Measurements from ENCODE around the gene CTNNAL1. TPM values are rescaled to one million over a fixed set of nuclear protein-coding genes. Genes with fewer than 3 reads are reported as not detected.

The CTNNAL1 gene
- polyA plus RNA-seq, 1 of the 3 experiments (the other 2 are of a cell fraction): 32.8 TPM

DNA sequence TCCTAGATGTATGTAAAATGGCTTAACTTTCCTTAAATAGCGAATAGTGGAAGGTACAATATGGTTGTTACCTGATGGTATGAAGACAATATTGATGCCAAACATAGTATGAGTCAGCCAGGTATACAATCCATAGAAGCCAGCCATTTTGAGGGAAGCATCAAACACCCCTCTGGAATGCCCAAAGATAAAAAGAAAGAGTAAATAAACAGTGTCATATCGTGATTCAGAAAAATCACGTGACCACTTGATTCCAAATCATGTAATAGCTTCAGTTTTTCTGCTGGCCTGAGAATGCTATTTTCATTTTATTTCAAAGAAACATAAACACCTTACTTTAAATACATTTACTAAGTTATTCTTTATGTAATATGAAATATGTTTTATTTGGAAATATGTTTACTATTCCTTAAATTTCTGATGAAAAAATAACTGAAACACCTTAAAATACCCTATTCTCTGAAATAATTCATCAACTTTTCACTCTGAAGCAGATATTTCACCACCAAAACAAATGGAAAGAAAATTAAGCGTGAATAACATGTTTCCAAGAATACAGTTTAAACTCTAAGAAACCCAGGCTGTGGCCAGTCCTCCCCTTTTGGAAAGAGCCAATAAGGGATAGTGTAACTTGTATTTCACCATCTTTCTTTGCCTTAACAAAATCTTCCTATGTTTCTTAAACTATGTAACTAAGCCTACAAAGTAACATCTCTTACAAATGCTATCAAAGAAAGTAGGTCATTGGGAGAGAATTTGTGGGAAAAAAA lies 24.8 kb upstream of the CTNNAL1 start:
- 90% methylated on average over 4 of the region's 4 CpGs for WGBS (ENCODE audit: low lambda C conversion rate)
- CTCF ChIA-PET: interaction anchor here (0.6 kb wide), 1 partner anchor 78 kb away, joined by 3 read pairs; no protein-coding TSS in a partner anchor
- H3K9me2 ChIP-seq: no peaks in the 10 kb centered on the region
- no peaks in the 10 kb centered on the region for H4K20me1 ChIP-seq (ENCODE audit: insufficient read depth)
- H3K79me2 ChIP-seq (ENCODE audit: insufficient read depth): peaks cover 30% of the 10 kb centered on the region; the same call in 1 of the 2 replicates
- no peak overlapping the region for H2AFZ ChIP-seq (ENCODE audit: low read depth)
- H3K4me2 ChIP-seq: no peak overlapping the region
- no peak for DNase-seq
- no peaks in the 10 kb centered on the region for H3K27me3 ChIP-seq (ENCODE audit: insufficient read depth)
- POLR2A ChIA-PET: no interaction called here
- peaks cover 0 to 26% of the 10 kb centered on the region in 2 experiments; a peak in 3 of 4 replicates for H3K4me1 ChIP-seq (ENCODE audit: control insufficient read depth in 1 of 2, insufficient read depth in 2 of 2, low read depth in 1 of 2, low read length in 1 of 2)
- H3K9me3 ChIP-seq: no peaks in the 10 kb centered on the region
- peaks cover 26 to 58% of the 10 kb centered on the region in 2 experiments for H3K36me3 ChIP-seq (replicated peaks in 1 of 2; ENCODE audit: control insufficient read depth in 1 of 2, insufficient read depth in 2 of 2, low read length in 1 of 2)
- H3F3A ChIP-seq (replicated peaks; ENCODE audit: insufficient read depth): peaks cover 29% of the 10 kb centered on the region
- no peak overlapping the region for H3K4me3 ChIP-seq (ENCODE audit: low read depth in 2 of 2, low read length in 1 of 2)
- no peak overlapping the region for H3K9ac ChIP-seq
- H3K27ac ChIP-seq (ENCODE audit: low read depth in 2 of 2, low read length in 1 of 2): peak overlapping the region in 1 of 2 experiments; percentile 82; a peak in 2 of 4 replicates
- TF ChIP-seq RXRA (IDR thresholded peaks at IDR 0.05; ENCODE audit: borderline replicate concordance, low read depth) (no peak), MEF2A (IDR thresholded peaks at IDR 0.05; ENCODE audit: borderline replicate concordance, low read depth) (no peak), RFX5 (IDR thresholded peaks at IDR 0.05; ENCODE audit: low read length) (no peak), GATA2 (CRISPR knock-in tag; IDR thresholded peaks at IDR 0.05) (no peak), SMC3 (IDR thresholded peaks at IDR 0.05; ENCODE audit: low read depth, low read length) (no peak), CHD2 (IDR thresholded peaks at IDR 0.05; ENCODE audit: low read length, partially characterized antibody) (no peak), ELF1 (IDR thresholded peaks at IDR 0.05) (no peak), RCOR1 (IDR thresholded peaks at IDR 0.05; ENCODE audit: low read length) (no peak), EP300 (IDR thresholded peaks at IDR 0.05; ENCODE audit: borderline replicate concordance in 1 of 2, low read depth in 1 of 2, low read length in 1 of 2) (no peak), EZH2phosphoT487 (IDR thresholded peaks at IDR 0.05; ENCODE audit: borderline replicate concordance, low read depth) (no peak)

DNA sequence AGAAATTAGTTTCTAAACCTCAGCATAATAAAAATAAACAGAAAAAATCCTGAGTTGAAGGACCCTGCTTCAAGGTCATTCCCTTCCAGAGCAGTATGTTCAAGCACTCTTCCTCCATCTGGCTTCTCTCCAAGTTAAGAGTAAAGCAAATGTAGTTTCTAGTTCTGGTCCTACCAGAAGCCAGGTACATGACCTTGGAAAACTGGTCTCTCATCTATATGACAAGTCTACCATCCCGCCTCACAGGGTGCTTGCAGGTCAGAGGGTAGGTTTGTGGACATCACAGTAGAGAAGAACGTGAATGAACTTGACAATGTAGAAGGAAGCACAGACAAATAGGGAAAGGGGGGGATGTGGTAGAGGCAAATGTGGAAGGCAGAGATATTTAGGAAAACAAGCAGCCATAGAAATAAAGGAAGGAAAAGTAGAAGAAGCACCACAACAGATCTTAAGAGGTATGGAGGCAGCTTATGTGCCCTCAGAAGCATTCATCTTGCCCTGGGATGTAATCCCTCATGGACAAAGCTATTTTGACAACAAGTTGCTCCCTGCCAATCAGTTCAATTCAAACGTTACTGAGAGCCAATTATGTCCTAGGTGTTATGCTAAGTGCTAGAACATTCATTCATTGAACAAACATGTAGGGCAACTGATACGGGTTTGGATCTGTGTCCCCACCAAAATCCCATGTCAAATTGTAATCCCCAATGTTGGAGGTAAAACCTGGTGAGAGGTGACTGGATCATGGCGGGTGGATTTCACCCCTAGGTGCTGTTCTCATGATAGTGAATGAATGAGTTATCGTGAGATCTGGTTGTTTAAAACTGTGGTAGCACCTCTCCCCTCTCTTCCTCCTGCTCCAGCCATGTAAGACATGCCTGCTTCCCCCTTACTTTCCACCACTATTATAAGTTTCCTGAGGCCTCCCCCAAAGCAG lies 23.7 kb upstream of the CTNNAL1 start:
- no peak overlapping the region for H3K9ac ChIP-seq
- H3K4me2 ChIP-seq: peak overlapping the region; percentile 36
- no peaks in the 10 kb centered on the region for H3K9me2 ChIP-seq
- no peaks in the 10 kb centered on the region for H3K9me3 ChIP-seq
- peak overlapping the region; percentile 43 to 82; a peak in 3 of 4 replicates for H3K27ac ChIP-seq (ENCODE audit: low read depth in 2 of 2, low read length in 1 of 2)
- 87% methylated on average over 6 of the region's 6 CpGs for WGBS (ENCODE audit: low lambda C conversion rate)
- no peak for DNase-seq
- ChIA-PET CTCF (interaction anchor here (0.6 kb wide), 1 partner anchor 1169 kb away, joined by 3 read pairs; no protein-coding TSS in a partner anchor), POLR2A (no interaction called here)
- peaks cover 27 to 53% of the 10 kb centered on the region in 2 experiments for H3K36me3 ChIP-seq (replicated peaks in 1 of 2; ENCODE audit: control insufficient read depth in 1 of 2, insufficient read depth in 2 of 2, low read length in 1 of 2)
- peaks cover 0 to 26% of the 10 kb centered on the region in 2 experiments; a peak in 3 of 4 replicates for H3K4me1 ChIP-seq (ENCODE audit: control insufficient read depth in 1 of 2, insufficient read depth in 2 of 2, low read depth in 1 of 2, low read length in 1 of 2)
- TF ChIP-seq, protein P1, sequence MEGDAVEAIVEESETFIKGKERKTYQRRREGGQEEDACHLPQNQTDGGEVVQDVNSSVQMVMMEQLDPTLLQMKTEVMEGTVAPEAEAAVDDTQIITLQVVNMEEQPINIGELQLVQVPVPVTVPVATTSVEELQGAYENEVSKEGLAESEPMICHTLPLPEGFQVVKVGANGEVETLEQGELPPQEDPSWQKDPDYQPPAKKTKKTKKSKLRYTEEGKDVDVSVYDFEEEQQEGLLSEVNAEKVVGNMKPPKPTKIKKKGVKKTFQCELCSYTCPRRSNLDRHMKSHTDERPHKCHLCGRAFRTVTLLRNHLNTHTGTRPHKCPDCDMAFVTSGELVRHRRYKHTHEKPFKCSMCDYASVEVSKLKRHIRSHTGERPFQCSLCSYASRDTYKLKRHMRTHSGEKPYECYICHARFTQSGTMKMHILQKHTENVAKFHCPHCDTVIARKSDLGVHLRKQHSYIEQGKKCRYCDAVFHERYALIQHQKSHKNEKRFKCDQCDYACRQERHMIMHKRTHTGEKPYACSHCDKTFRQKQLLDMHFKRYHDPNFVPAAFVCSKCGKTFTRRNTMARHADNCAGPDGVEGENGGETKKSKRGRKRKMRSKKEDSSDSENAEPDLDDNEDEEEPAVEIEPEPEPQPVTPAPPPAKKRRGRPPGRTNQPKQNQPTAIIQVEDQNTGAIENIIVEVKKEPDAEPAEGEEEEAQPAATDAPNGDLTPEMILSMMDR (IDR thresholded peaks at IDR 0.05): no peak
- no peak for TF ChIP-seq JUND (IDR thresholded peaks at IDR 0.05)
- TF ChIP-seq MEF2A (IDR thresholded peaks at IDR 0.05; ENCODE audit: borderline replicate concordance, low read depth): no peak
- no peak for TF ChIP-seq CHD2 (IDR thresholded peaks at IDR 0.05; ENCODE audit: low read length, partially characterized antibody)
- TF ChIP-seq, protein P2, sequence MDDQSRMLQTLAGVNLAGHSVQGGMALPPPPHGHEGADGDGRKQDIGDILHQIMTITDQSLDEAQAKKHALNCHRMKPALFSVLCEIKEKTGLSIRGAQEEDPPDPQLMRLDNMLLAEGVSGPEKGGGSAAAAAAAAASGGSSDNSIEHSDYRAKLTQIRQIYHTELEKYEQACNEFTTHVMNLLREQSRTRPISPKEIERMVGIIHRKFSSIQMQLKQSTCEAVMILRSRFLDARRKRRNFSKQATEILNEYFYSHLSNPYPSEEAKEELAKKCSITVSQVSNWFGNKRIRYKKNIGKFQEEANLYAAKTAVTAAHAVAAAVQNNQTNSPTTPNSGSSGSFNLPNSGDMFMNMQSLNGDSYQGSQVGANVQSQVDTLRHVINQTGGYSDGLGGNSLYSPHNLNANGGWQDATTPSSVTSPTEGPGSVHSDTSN (IDR thresholded peaks at IDR 0.05): no peak
- TF ChIP-seq, protein P3, sequence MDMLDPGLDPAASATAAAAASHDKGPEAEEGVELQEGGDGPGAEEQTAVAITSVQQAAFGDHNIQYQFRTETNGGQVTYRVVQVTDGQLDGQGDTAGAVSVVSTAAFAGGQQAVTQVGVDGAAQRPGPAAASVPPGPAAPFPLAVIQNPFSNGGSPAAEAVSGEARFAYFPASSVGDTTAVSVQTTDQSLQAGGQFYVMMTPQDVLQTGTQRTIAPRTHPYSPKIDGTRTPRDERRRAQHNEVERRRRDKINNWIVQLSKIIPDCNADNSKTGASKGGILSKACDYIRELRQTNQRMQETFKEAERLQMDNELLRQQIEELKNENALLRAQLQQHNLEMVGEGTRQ (IDR thresholded peaks at IDR 0.05; ENCODE audit: borderline replicate concordance, low read depth, low read length): no peak
- TF ChIP-seq RFX5 (IDR thresholded peaks at IDR 0.05; ENCODE audit: low read length): no peak
- TF ChIP-seq, protein P4, sequence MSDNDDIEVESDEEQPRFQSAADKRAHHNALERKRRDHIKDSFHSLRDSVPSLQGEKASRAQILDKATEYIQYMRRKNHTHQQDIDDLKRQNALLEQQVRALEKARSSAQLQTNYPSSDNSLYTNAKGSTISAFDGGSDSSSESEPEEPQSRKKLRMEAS (IDR thresholded peaks at IDR 0.05; ENCODE audit: low read depth): no peak
- TF ChIP-seq TAF1 (IDR thresholded peaks at IDR 0.05; ENCODE audit: borderline replicate concordance, low read depth, low read length): no peak
- no peak for TF ChIP-seq GATA2 (CRISPR knock-in tag; IDR thresholded peaks at IDR 0.05)
- no peak for TF ChIP-seq EP300 (IDR thresholded peaks at IDR 0.05; ENCODE audit: borderline replicate concordance in 1 of 2, low read depth in 1 of 2, low read length in 1 of 2)
- no peak overlapping the region for H2AFZ ChIP-seq (ENCODE audit: low read depth)
- H3K4me3 ChIP-seq (ENCODE audit: low read depth in 2 of 2, low read length in 1 of 2): no peak overlapping the region
- H3F3A ChIP-seq (replicated peaks; ENCODE audit: insufficient read depth): peaks cover 29% of the 10 kb centered on the region
- no peaks in the 10 kb centered on the region for H4K20me1 ChIP-seq (ENCODE audit: insufficient read depth)
- H3K79me2 ChIP-seq (ENCODE audit: insufficient read depth): peaks cover 36% of the 10 kb centered on the region; the same call in 1 of the 2 replicates
- no peaks in the 10 kb centered on the region for H3K27me3 ChIP-seq (ENCODE audit: insufficient read depth)

Data from SK-N-SH (cell line).